K562 (cell line): Measurements from ENCODE around the gene PARS2. TPM values are rescaled to one million over a fixed set of nuclear protein-coding genes. Genes with fewer than 3 reads are reported as not detected.

Experiments
- ATAC-seq: fragments of 200-7000 bp; cut with Tn5 transposase; 3 replicates; pipeline ENCODE4 v1.9.1; 2020; ENCODE audit warnings: moderate library complexity
- BruUV-seq: library from RNA; stranded (reverse); fragments of 400-500 nt; replicated peaks from 2 replicates; lab custom pipeline; 2021; lab: Mats Ljungman, UMichigan
- CTCF ChIA-PET: fragments of 300-600 bp; formaldehyde crosslinking; extraction: SDS; loops from one replicate; lab custom pipeline; 2021; ENCODE audit warnings: low intra/inter-chr PET ratio; lab: Yijun Ruan, JAX
- POLR2A ChIA-PET: fragments of 300-600, 350-650 bp; sonication (Branson Sonifier 250); formaldehyde crosslinking; extraction: SDS; loops from one replicate; lab custom pipeline; 2021; ENCODE audit warnings: antibody characterized with exemption, inconsistent platforms; lab: Yijun Ruan, JAX
- DNase-seq, 4 experiments: peaks; one replicate each; pipeline versions ENCODE4 v3.0.0 to v3.0.0-alpha.2; 2011 to 2018; ENCODE audit warnings: low spot score in 3 of 4, mixed read lengths in 3 of 4; ENCODE audit errors: extremely low read depth in 1 of 4
- FAIRE-seq: peaks from 2 replicates; lab custom pipeline; 2011; peaks lifted over from hg19 to GRCh38; lab: Jason Lieb, UNC
- H2AFZ ChIP-seq: 2 replicates; pipeline ENCODE4 v1.6.0; 2011; ENCODE audit warnings: low read depth, low read length, control low read depth, inconsistent platforms
- H3K27ac ChIP-seq: fragments of 200-600 bp; 3 replicates; pipeline ENCODE4 v1.8.0; 2011; ENCODE audit warnings: low read depth, mild to moderate bottlenecking, control low read depth, inconsistent platforms, low read length, moderate library complexity, mixed read lengths; ENCODE audit errors: extremely low read depth
- H3K27me3 ChIP-seq, 2 experiments: fragments of 300-600 bp in 1 of 2; 2 replicates in 1 of 2; 3 replicates in 1 of 2; pipeline versions ENCODE4 v1.6.0 to v1.8.0; 2011; ENCODE audit warnings: inconsistent platforms in 2 of 2, low read length in 2 of 2, mild to moderate bottlenecking in 1 of 2, mixed read lengths in 1 of 2, moderate library complexity in 1 of 2; ENCODE audit not compliant: control insufficient read depth in 2 of 2, insufficient read depth in 2 of 2
- H3K36me3 ChIP-seq: fragments of 300-600 bp; 3 replicates; pipeline ENCODE4 v1.8.0; 2011; ENCODE audit warnings: mild to moderate bottlenecking, low read length, inconsistent platforms; ENCODE audit not compliant: control insufficient read depth, insufficient read depth
- H3K4me1 ChIP-seq, 2 experiments: fragments of 200-600 bp in 1 of 2; replicated peaks in 1 of 2; 2 replicates in 1 of 2; 3 replicates in 1 of 2; pipeline versions ENCODE4 v1.5.1 to v1.8.0; 2011; ENCODE audit warnings: inconsistent platforms in 2 of 2, low read length in 2 of 2, mild to moderate bottlenecking in 1 of 2, mixed read lengths in 1 of 2, moderate library complexity in 1 of 2; ENCODE audit not compliant: control insufficient read depth in 2 of 2, insufficient read depth in 2 of 2
- H3K4me2 ChIP-seq: 2 replicates; pipeline ENCODE4 v1.6.1; 2011; ENCODE audit warnings: low read length, control low read depth, inconsistent platforms, mixed read lengths; ENCODE audit not compliant: insufficient read depth
- H3K4me3 ChIP-seq: fragments of 200-600 bp; sonication (generic), shearing (Covaris generic); 2 replicates; pipeline ENCODE4 v1.5.1; 2016; ENCODE audit warnings: control low read depth, inconsistent platforms
- H3K79me2 ChIP-seq: fragments of 200-600 bp; 3 replicates; pipeline ENCODE4 v1.8.0; 2011; ENCODE audit warnings: low read length, inconsistent platforms; ENCODE audit not compliant: control insufficient read depth, insufficient read depth
- H3K9ac ChIP-seq, 2 experiments: 2 replicates each; pipeline versions ENCODE4 v1.6.0 to v1.6.1; 2011; ENCODE audit warnings: low read depth in 2 of 2, low read length in 2 of 2, control low read depth in 1 of 2, inconsistent platforms in 1 of 2, mild to moderate bottlenecking in 1 of 2, mixed read lengths in 1 of 2; ENCODE audit not compliant: insufficient read depth in 1 of 2
- H3K9me1 ChIP-seq: one replicate; pipeline ENCODE4 v1.6.0; 2011; ENCODE audit warnings: inconsistent platforms, mild to moderate bottlenecking, low read length, moderate library complexity; ENCODE audit not compliant: control insufficient read depth, insufficient read depth
- H3K9me3 ChIP-seq: replicated peaks from 2 replicates; pipeline ENCODE4 v1.5.1; 2011; ENCODE audit warnings: low read depth, low read length, inconsistent platforms; ENCODE audit not compliant: control insufficient read depth, insufficient read depth
- H4K20me1 ChIP-seq: replicated peaks from 2 replicates; pipeline ENCODE4 v1.6.1; 2011; ENCODE audit warnings: low read length, inconsistent platforms, mixed read lengths; ENCODE audit not compliant: control insufficient read depth, insufficient read depth
- CBX3 ChIP-seq, 2 experiments: IDR thresholded peaks; 1 replicate in 1 of 2; 2 replicates in 1 of 2; pipeline ENCODE4 v1.6.1; 2012; ENCODE audit warnings: inconsistent platforms in 2 of 2, low read length in 2 of 2, borderline replicate concordance in 1 of 2, control low read depth in 1 of 2
- CC2D1A ChIP-seq: fragments of 450-650 bp; IDR thresholded peaks from 2 replicates; pipeline ENCODE4 v1.6.1; 2017; ENCODE audit warnings: mild to moderate bottlenecking
- CGGBP1 ChIP-seq: fragments of 250-450 bp; sonication (Bioruptor Pico); IDR thresholded peaks from 2 replicates; pipeline ENCODE4 v1.9.0; 2021; ENCODE audit warnings: mild to moderate bottlenecking
- DIDO1 ChIP-seq: fragments of 450-650 bp; IDR thresholded peaks from 2 replicates; pipeline ENCODE4 v1.6.1; 2016; ENCODE audit warnings: low read depth, missing biosample characterization, missing genetic modification characterization
- E2F6 ChIP-seq, 2 experiments: IDR thresholded peaks; 2 replicates each; pipeline ENCODE4 v1.6.1; 2011; ENCODE audit warnings: borderline replicate concordance in 1 of 2, control low read depth in 1 of 2, low read depth in 1 of 2, low read length in 1 of 2, mild to moderate bottlenecking in 1 of 2, mixed read lengths in 1 of 2, moderate library complexity in 1 of 2; ENCODE audit not compliant: insufficient read depth in 1 of 2, insufficient read length in 1 of 2, poor library complexity in 1 of 2, severe bottlenecking in 1 of 2; ENCODE audit errors: extremely low read depth in 1 of 2
- ELK1 ChIP-seq: sonication (generic); formaldehyde crosslinking; IDR thresholded peaks from 2 replicates; pipeline ENCODE4 v1.8.1; 2022; ENCODE audit warnings: missing genetic modification reagents
- GATAD2A ChIP-seq: fragments of 450-650 bp; IDR thresholded peaks from 2 replicates; pipeline ENCODE4 v1.6.1; 2017
- HOMEZ ChIP-seq: fragments of 250-450 bp; sonication (Bioruptor Pico); IDR thresholded peaks from 2 replicates; pipeline ENCODE4 v1.4.0; 2020; ENCODE audit warnings: mild to moderate bottlenecking, moderate library complexity
- ID3 ChIP-seq, 2 experiments: fragments of 250-450 bp in 1 of 2; fragments of 450-650 bp in 1 of 2; sonication (Bioruptor Pico) in 1 of 2; IDR thresholded peaks; 2 replicates each; pipeline versions ENCODE4 v1.6.1 to v1.8.0; 2016 to 2021; ENCODE audit warnings: mild to moderate bottlenecking in 2 of 2, moderate library complexity in 2 of 2, missing compliant biosample characterization in 1 of 2, missing genetic modification characterization in 1 of 2
- NCOA1 ChIP-seq: fragments of 450-650 bp; IDR thresholded peaks from 2 replicates; pipeline ENCODE4 v1.6.1; 2016; ENCODE audit warnings: low read depth
- NCOR1 ChIP-seq: fragments of 450-650 bp; IDR thresholded peaks from 2 replicates; pipeline ENCODE4 v1.6.1; 2016; ENCODE audit warnings: mild to moderate bottlenecking, moderate library complexity
- NR2C1 ChIP-seq, 2 experiments: fragments of 450-650 bp; IDR thresholded peaks; 2 replicates each; pipeline ENCODE4 v1.6.1; 2017; ENCODE audit warnings: mild to moderate bottlenecking in 2 of 2, antibody characterized with exemption in 1 of 2, inconsistent platforms in 1 of 2, missing compliant biosample characterization in 1 of 2, missing genetic modification characterization in 1 of 2
- RBBP5 ChIP-seq: fragments of 200-600 bp; sonication (generic); IDR thresholded peaks from 2 replicates; pipeline ENCODE4 v1.6.1; 2012; ENCODE audit warnings: borderline replicate concordance, mild to moderate bottlenecking, low read length, control low read depth, inconsistent platforms; ENCODE audit not compliant: insufficient read depth, poor library complexity, severe bottlenecking
- SAFB ChIP-seq: fragments of 200-400 bp; formaldehyde crosslinking; IDR thresholded peaks from 2 replicates; pipeline ENCODE4 v1.6.1; 2017; ENCODE audit warnings: low read depth, low read length, borderline replicate concordance
- SNAPC5 ChIP-seq: fragments of 250-450 bp; sonication (Bioruptor Pico); IDR thresholded peaks from 2 replicates; pipeline ENCODE4 v1.8.0; 2021; ENCODE audit warnings: moderate library complexity, mild to moderate bottlenecking, inconsistent platforms
- TAL1 ChIP-seq: fragments of 450-650 bp; IDR thresholded peaks from 2 replicates; pipeline ENCODE4 v1.6.1; 2016; ENCODE audit warnings: mild to moderate bottlenecking
- WGBS: fragments of 100-300 bp; shearing (Covaris generic); methylation state at CpG from one replicate; pipeline ENCODE4 v1.1.6; 2016; ENCODE audit warnings: low coverage, mixed read lengths; ENCODE audit not compliant: insufficient coverage; ENCODE audit errors: missing lambda C conversion rate; 5-methylcytosine and 5-hydroxymethylcytosine counted together
- in situ Hi-C: fragments of 300-500 bp; cut with MboI; formaldehyde crosslinking; loops from 4 replicates; pipeline ENCODE4 v1.15.0; 2018; ENCODE audit warnings: inconsistent platforms, mixed read lengths
- intact Hi-C: fragments of 100-400 bp; cut with micrococcal nuclease; formaldehyde crosslinking; loops from 2 replicates; pipeline ENCODE4 v1.14.2; 2022
- polyA plus RNA-seq, 8 experiments: library from polyadenylated mRNA; depleted of rRNA in 4 of 8; stranded (reverse) in 5 of 8; unstranded in 3 of 8; fragments of >200 nt; fragmentation: Nextera tagmentation in 2 of 8; fragmentation: Illumina TruSeq in 1 of 8; extraction: Ambion mirVana in 2 of 8; extraction: Trizol in 1 of 8; gene quantifications; 2 replicates each; pipeline versions ENCODE4 v1.2.1 to v1.2.3, GENCODE V29; 2011 to 2014; ENCODE audit warnings: inconsistent platforms in 1 of 8, missing spikeins in 1 of 8
- total RNA-seq, 7 experiments: library from RNA; depleted of rRNA in 6 of 7; stranded (reverse); fragments of >200 nt in 6 of 7; fragmentation: Illumina TruSeq in 2 of 7; extraction: Trizol in 2 of 7; gene quantifications; 2 replicates each; pipeline versions ENCODE4 v1.2.1 to v1.2.3, GENCODE V29; 2011 to 2021; ENCODE audit warnings: low replicate concordance in 1 of 7

The PARS2 gene
- total and polyA plus RNA-seq, 9 of the 15 experiments (the other 6 are each of a cell fraction or from before 2014, with no cell fraction given) = 6.3 to 12.4 (median 7.9) TPM

GRCh38 chr1:54795356-54795665, 31.0 kb upstream of the PARS2 start:
- Histone ChIP-seq H4K20me1 (no peaks in the 10 kb centered on the region; the same call in 1 of the 2 replicates), H3K9me3 (peaks cover 7% of the 10 kb centered on the region), H3K4me1 (peaks cover 0 to 3% of the 10 kb centered on the region in 2 experiments; a peak in 1 of 5 replicates), H3K27me3 (peaks cover 5 to 37% of the 10 kb centered on the region in 2 experiments; a peak in 4 of 5 replicates), H2AFZ (no peak overlapping the region), H3K36me3 (no peaks in the 10 kb centered on the region), H3K4me3 (no peak overlapping the region), H3K4me2 (no peak overlapping the region), H3K79me2 (no peaks in the 10 kb centered on the region), H3K9ac (no peak overlapping the region), H3K27ac (no peak overlapping the region), H3K9me1 (no peaks in the 10 kb centered on the region)
- CTCF ChIA-PET = interaction anchor here (0.5 kb wide), 1 partner anchor 306 kb away, joined by 3 read pairs; no protein-coding TSS in a partner anchor
- TF ChIP-seq E2F6 (IDR thresholded peaks at IDR 0.05; ENCODE audit: borderline replicate concordance in 1 of 2, extremely low read depth in 1 of 2, insufficient read depth in 1 of 2, insufficient read length in 1 of 2, low read depth in 1 of 2, low read length in 1 of 2, poor library complexity in 1 of 2, severe bottlenecking in 1 of 2) (no peak), CGGBP1 (no peak), NR2C1 (IDR thresholded peaks at IDR 0.05) (no peak), NR2C1 (tag; IDR thresholded peaks at IDR 0.05) (no peak), ID3 (CRISPR knock-in tag; IDR thresholded peaks at IDR 0.05) (no peak), ID3 (tag; IDR thresholded peaks at IDR 0.05) (no peak), DIDO1 (tag) (no peak), TAL1 (no peak), SAFB (no peak), NCOA1 (no peak), CC2D1A (no peak), CBX3 (IDR thresholded peaks at IDR 0.05; ENCODE audit: borderline replicate concordance in 1 of 2, low read length in 2 of 2) (no peak), SNAPC5 (no peak), RBBP5 (no peak), GATAD2A (no peak), HOMEZ (CRISPR knock-in tag) (no peak), NCOR1 (no peak), ELK1 (CRISPR knock-in tag) (no peak)
- DNase-seq = no peak
- POLR2A ChIA-PET = interaction anchor here (0.6 to 1.2 kb wide), 3 partner anchors 9 to 11 kb away, joined by 3 read pairs; no protein-coding TSS in a partner anchor
- intact Hi-C loops (loop anchor here (10.0 kb wide), 1 partner anchor 721 kb away; no protein-coding TSS in a partner anchor), in situ Hi-C loops (no loop called here)
- no TSS peak for BruUV-seq
- peak; percentile 16 for ATAC-seq
- 3% methylated on average over 4 of the region's 4 CpGs for WGBS
- FAIRE-seq = no peak
